IMR-90 (cell line): ENCODE results near the gene LBH. TPM values are rescaled to one million over a fixed set of nuclear protein-coding genes. Genes with fewer than 3 reads are reported as not detected.

ENCODE experiments used
- ATAC-seq: fragments of 200-7000 bp; cut with Tn5 transposase; 2 replicates; pipeline ENCODE4 v1.9.1; 2020; ENCODE audit warnings: low read depth, mild to moderate bottlenecking, moderate library complexity
- BruUV-seq: library from RNA; stranded (reverse); fragments of 400-500 nt; replicated peaks from 2 replicates; lab custom pipeline; 2021; lab: Mats Ljungman, UMichigan
- CTCF ChIA-PET: fragments of 300-600 bp; formaldehyde crosslinking; extraction: SDS; loops from one replicate; lab custom pipeline; 2021; ENCODE audit warnings: antibody characterized with exemption; lab: Yijun Ruan, JAX
- POLR2A ChIA-PET: fragments of 300-600 bp; sonication (Branson Sonifier 250); formaldehyde crosslinking; loops from one replicate; lab custom pipeline; 2022; ENCODE audit warnings: antibody characterized with exemption; ENCODE audit not compliant: unreplicated experiment; lab: Charles Lee
- DNase-seq: peaks from one replicate; pipeline ENCODE4 v3.0.0; 2013
- H2AFZ ChIP-seq: replicated peaks from 2 replicates; pipeline ENCODE3; 2013; ENCODE audit warnings: low read length, mild to moderate bottlenecking; ENCODE audit not compliant: poor library complexity
- H2AK5ac ChIP-seq: 2 replicates; pipeline ENCODE4 v1.6.1; 2013; ENCODE audit warnings: low read depth, low read length, inconsistent platforms
- H2AK9ac ChIP-seq: replicated peaks from 2 replicates; pipeline ENCODE3; 2013; ENCODE audit warnings: mild to moderate bottlenecking, low read depth, low read length, moderate library complexity; ENCODE audit not compliant: poor library complexity
- H2BK120ac ChIP-seq: 2 replicates; pipeline ENCODE4 v1.6.1; 2013; ENCODE audit warnings: low read depth, low read length, inconsistent platforms
- H2BK15ac ChIP-seq: 3 replicates; pipeline ENCODE4 v1.6.1; 2013; ENCODE audit warnings: low read depth, low read length, inconsistent platforms
- H2BK20ac ChIP-seq: 2 replicates; pipeline ENCODE4 v1.6.1; 2013; ENCODE audit warnings: low read depth, mild to moderate bottlenecking, inconsistent platforms, low read length, moderate library complexity
- H2BK5ac ChIP-seq: 2 replicates; pipeline ENCODE4 v1.6.1; 2013; ENCODE audit warnings: mild to moderate bottlenecking, low read depth, low read length, inconsistent platforms; ENCODE audit not compliant: poor library complexity, severe bottlenecking
- H3K14ac ChIP-seq: replicated peaks from 2 replicates; pipeline ENCODE4 v1.6.1; 2013; ENCODE audit warnings: low read depth, low read length, inconsistent platforms
- H3K18ac ChIP-seq: 2 replicates; pipeline ENCODE4 v1.6.1; 2013; ENCODE audit warnings: low read depth, low read length, control low read depth
- H3K23ac ChIP-seq: 2 replicates; pipeline ENCODE4 v1.6.1; 2013; ENCODE audit warnings: low read depth, low read length, inconsistent platforms
- H3K27ac ChIP-seq: 2 replicates; pipeline ENCODE4 v1.5.1; 2013; ENCODE audit warnings: mild to moderate bottlenecking, control low read depth, low read length; ENCODE audit not compliant: insufficient read depth
- H3K27me3 ChIP-seq: 2 replicates; pipeline ENCODE4 v1.6.1; 2013; ENCODE audit warnings: low read length; ENCODE audit not compliant: control insufficient read depth, insufficient read depth
- H3K36me3 ChIP-seq: 2 replicates; pipeline ENCODE4 v1.6.1; 2013; ENCODE audit warnings: low read length, mixed read lengths; ENCODE audit not compliant: control insufficient read depth, insufficient read depth
- H3K4ac ChIP-seq: 2 replicates; pipeline ENCODE4 v1.6.1; 2013; ENCODE audit warnings: low read depth, low read length, inconsistent platforms
- H3K4me1 ChIP-seq: 2 replicates; pipeline ENCODE4 v1.6.1; 2013; ENCODE audit warnings: low read length, mixed read lengths; ENCODE audit not compliant: control insufficient read depth, insufficient read depth
- H3K4me2 ChIP-seq: 2 replicates; pipeline ENCODE4 v1.6.1; 2013; ENCODE audit warnings: low read depth, mild to moderate bottlenecking, control low read depth, low read length, moderate library complexity
- H3K4me3 ChIP-seq: 2 replicates; pipeline ENCODE4 v1.5.1; 2013; ENCODE audit warnings: low read depth, mild to moderate bottlenecking, control low read depth, low read length, moderate library complexity; ENCODE audit not compliant: insufficient read depth
- H3K56ac ChIP-seq: 2 replicates; pipeline ENCODE4 v1.6.1; 2013; ENCODE audit warnings: low read length, inconsistent platforms; ENCODE audit not compliant: insufficient read depth; ENCODE audit errors: extremely low read depth
- H3K79me1 ChIP-seq, 2 experiments: 2 replicates each; pipeline ENCODE4 v1.6.1; 2013; ENCODE audit warnings: low read length in 2 of 2, inconsistent platforms in 1 of 2, low read depth in 1 of 2
- H3K9ac ChIP-seq: 2 replicates; pipeline ENCODE4 v1.6.1; 2013; ENCODE audit warnings: low read depth, low read length, control low read depth
- H3K9me1 ChIP-seq: 2 replicates; pipeline ENCODE4 v1.6.1; 2013; ENCODE audit warnings: low read length, inconsistent platforms; ENCODE audit not compliant: insufficient read depth
- H3K9me3 ChIP-seq: 2 replicates; pipeline ENCODE4 v1.6.1; 2013; ENCODE audit warnings: low read length; ENCODE audit not compliant: control insufficient read depth, insufficient read depth
- H4K20me1 ChIP-seq: 2 replicates; pipeline ENCODE4 v1.6.1; 2013; ENCODE audit warnings: low read length, inconsistent platforms; ENCODE audit not compliant: insufficient read depth
- H4K5ac ChIP-seq: 2 replicates; pipeline ENCODE4 v1.6.1; 2013; ENCODE audit warnings: mild to moderate bottlenecking, low read depth, low read length, control low read depth
- H4K8ac ChIP-seq, 2 experiments: 2 replicates each; pipeline ENCODE4 v1.6.1; 2013; ENCODE audit warnings: low read depth in 2 of 2, low read length in 2 of 2, control low read depth in 1 of 2, inconsistent platforms in 1 of 2
- H4K91ac ChIP-seq: 2 replicates; pipeline ENCODE4 v1.6.1; 2013; ENCODE audit warnings: low read depth, low read length, inconsistent platforms; ENCODE audit not compliant: insufficient read depth
- CEBPB ChIP-seq: IDR thresholded peaks from 2 replicates; pipeline ENCODE4 v1.6.1; 2012; ENCODE audit warnings: low read depth, low read length, improper control_type of control experiment
- CHD1 ChIP-seq: IDR thresholded peaks from 2 replicates; pipeline ENCODE4 v1.6.1; 2012; ENCODE audit warnings: low read depth, low read length, improper control_type of control experiment
- FOS ChIP-seq: fragments of 150-350 bp; IDR thresholded peaks from 2 replicates; pipeline ENCODE4 v1.6.1; 2016; ENCODE audit warnings: low read depth, low read length
- MAFK ChIP-seq: IDR thresholded peaks from 2 replicates; pipeline ENCODE4 v1.6.1; 2012; ENCODE audit warnings: low read depth, low read length, improper control_type of control experiment
- MAZ ChIP-seq: IDR thresholded peaks from 2 replicates; pipeline ENCODE4 v1.6.1; 2012; ENCODE audit warnings: low read depth, mild to moderate bottlenecking, low read length, improper control_type of control experiment, moderate library complexity, borderline replicate concordance
- MXI1 ChIP-seq: IDR thresholded peaks from 2 replicates; pipeline ENCODE4 v1.6.1; 2012; ENCODE audit warnings: low read depth, mild to moderate bottlenecking, low read length, moderate library complexity, borderline replicate concordance
- NFE2L2 ChIP-seq: fragments of 150-350 bp; IDR thresholded peaks from 2 replicates; pipeline ENCODE4 v1.6.1; 2016; ENCODE audit warnings: low read depth, mild to moderate bottlenecking, low read length
- POLR2A ChIP-seq: IDR thresholded peaks from 2 replicates; pipeline ENCODE4 v1.6.1; 2012; ENCODE audit warnings: mild to moderate bottlenecking, low read depth, low read length
- RFX5 ChIP-seq: IDR thresholded peaks from 2 replicates; pipeline ENCODE4 v1.8.0; 2012; ENCODE audit warnings: low read depth, mild to moderate bottlenecking, low read length, moderate library complexity
- WGBS, 2 experiments: methylation state at CpG; one replicate each; pipeline versions ENCODE4 v1.1.5 to v1.1.7; 2013; ENCODE audit warnings: missing lambda C conversion rate in 2 of 2; ENCODE audit not compliant: insufficient read length in 1 of 2; ENCODE audit errors: extremely low coverage in 2 of 2; 5-methylcytosine and 5-hydroxymethylcytosine counted together
- dilution Hi-C: fragments of 300-500 bp; cut with HindIII; formaldehyde crosslinking; loops from one replicate; pipeline ENCODE4 v1.14.3; 2018; ENCODE audit warnings: low sequenced_read_pairs; ENCODE audit not compliant: unreplicated experiment
- in situ Hi-C: fragments of 300-500 bp; cut with MboI; formaldehyde crosslinking; loops from 3 replicates; pipeline ENCODE4 v1.14.3; 2019; ENCODE audit warnings: low sequenced_read_pairs, inconsistent platforms, mixed read lengths
- intact Hi-C: fragments of 100-400 bp; cut with micrococcal nuclease; formaldehyde crosslinking; loops from 2 replicates; pipeline ENCODE4 v1.10.0; 2022
- polyA plus RNA-seq, 3 experiments: library from polyadenylated mRNA; depleted of rRNA; stranded (reverse); fragments of >200 nt; gene quantifications; 2 replicates each; pipeline ENCODE4 v1.2.3, GENCODE V29; 2012; ENCODE audit warnings: low replicate concordance in 1 of 3
- total RNA-seq: library from RNA; depleted of rRNA; stranded (reverse); fragments of >200 nt; gene quantifications from 2 replicates; pipeline ENCODE4 v1.2.3, GENCODE V29; 2012
- TF ChIP-seq, protein P1 (sequence below): conservative IDR thresholded peaks from 2 replicates; pipeline ENCODE4 v1.5.1; 2012; ENCODE audit warnings: mild to moderate bottlenecking, low read depth, low read length, improper control_type of control experiment

LBH gene
- total and polyA plus RNA-seq, 2 of the 4 experiments (the other 2 are of a cell fraction), result 158 to 202 TPM

DNA sequence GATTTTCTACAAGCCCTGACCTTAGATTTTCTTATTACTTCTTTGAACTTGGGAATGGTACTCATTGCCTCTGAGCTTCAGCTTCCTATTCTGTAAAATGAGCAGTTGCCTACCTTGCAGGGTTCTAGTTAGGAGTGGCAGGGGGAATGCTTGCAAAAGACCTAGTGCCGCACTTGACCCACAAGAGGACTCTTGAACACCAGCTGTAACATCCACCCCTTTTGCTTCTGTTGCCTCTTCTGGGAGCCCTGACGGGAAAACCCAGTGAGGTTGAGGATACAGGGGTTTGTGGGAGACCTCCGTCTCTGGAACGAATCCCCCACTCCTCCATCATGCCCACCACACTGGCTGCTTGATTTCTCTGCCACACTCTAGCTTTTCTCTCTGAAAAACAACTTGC, 27.1 kb upstream of the LBH start:
- ChIA-PET POLR2A (no interaction called here), CTCF (interaction anchor here (0.9 to 1.3 kb wide), 2 partner anchors 507 to 508 kb away, joined by 3 to 6 read pairs; no protein-coding TSS in a partner anchor)
- no peak overlapping the region for H2BK15ac ChIP-seq
- H3K18ac ChIP-seq, result no peak overlapping the region
- H3K9ac ChIP-seq, result no peak overlapping the region
- H3K9me1 ChIP-seq, result no peaks in the 10 kb centered on the region
- no peak overlapping the region for H2AK5ac ChIP-seq
- H3K4ac ChIP-seq, result no peak overlapping the region
- H2AFZ ChIP-seq, result no peak overlapping the region
- no peak overlapping the region; the same call in 1 of the 2 replicates for H2BK20ac ChIP-seq
- H3K14ac ChIP-seq, result no peak overlapping the region
- no TSS peak for BruUV-seq
- no CpG with 5 or more reads among the region's 4 CpGs for WGBS, 2 experiments
- H3K79me1 ChIP-seq, result no peaks in the 10 kb centered on the region
- no peak overlapping the region for H2AK9ac ChIP-seq
- H3K56ac ChIP-seq, result no peak overlapping the region
- dilution Hi-C loops (no loop called here), intact Hi-C loops (no loop called here), in situ Hi-C loops (loop anchor here (25.0 kb wide), 1 partner anchor 658 kb away; no protein-coding TSS in a partner anchor)
- no peak overlapping the region for H4K5ac ChIP-seq
- H4K8ac ChIP-seq, result no peak overlapping the region
- 0 out of 2 replicates have a peak, but pooled peaks cover 3% of the 10 kb centered on the region for H3K27me3 ChIP-seq
- H3K4me1 ChIP-seq, result peaks cover 2% of the 10 kb centered on the region; the same call in 1 of the 2 replicates
- no peak overlapping the region for H2BK5ac ChIP-seq
- no peak overlapping the region for H3K23ac ChIP-seq
- no peak overlapping the region for H3K4me3 ChIP-seq
- H3K36me3 ChIP-seq, result no peaks in the 10 kb centered on the region
- no peak for DNase-seq
- no peaks in the 10 kb centered on the region for H3K9me3 ChIP-seq
- no peak overlapping the region for H3K27ac ChIP-seq
- no peak overlapping the region for H2BK120ac ChIP-seq
- TF ChIP-seq MAFK (no peak), POLR2A (no peak), MXI1 (no peak), CEBPB (no peak), FOS (no peak), NFE2L2 (no peak), MAZ (no peak), RFX5 (no peak), CHD1 (no peak)
- TF ChIP-seq, protein P1, sequence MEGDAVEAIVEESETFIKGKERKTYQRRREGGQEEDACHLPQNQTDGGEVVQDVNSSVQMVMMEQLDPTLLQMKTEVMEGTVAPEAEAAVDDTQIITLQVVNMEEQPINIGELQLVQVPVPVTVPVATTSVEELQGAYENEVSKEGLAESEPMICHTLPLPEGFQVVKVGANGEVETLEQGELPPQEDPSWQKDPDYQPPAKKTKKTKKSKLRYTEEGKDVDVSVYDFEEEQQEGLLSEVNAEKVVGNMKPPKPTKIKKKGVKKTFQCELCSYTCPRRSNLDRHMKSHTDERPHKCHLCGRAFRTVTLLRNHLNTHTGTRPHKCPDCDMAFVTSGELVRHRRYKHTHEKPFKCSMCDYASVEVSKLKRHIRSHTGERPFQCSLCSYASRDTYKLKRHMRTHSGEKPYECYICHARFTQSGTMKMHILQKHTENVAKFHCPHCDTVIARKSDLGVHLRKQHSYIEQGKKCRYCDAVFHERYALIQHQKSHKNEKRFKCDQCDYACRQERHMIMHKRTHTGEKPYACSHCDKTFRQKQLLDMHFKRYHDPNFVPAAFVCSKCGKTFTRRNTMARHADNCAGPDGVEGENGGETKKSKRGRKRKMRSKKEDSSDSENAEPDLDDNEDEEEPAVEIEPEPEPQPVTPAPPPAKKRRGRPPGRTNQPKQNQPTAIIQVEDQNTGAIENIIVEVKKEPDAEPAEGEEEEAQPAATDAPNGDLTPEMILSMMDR, result no peak
- no peak overlapping the region for H3K4me2 ChIP-seq
- H4K20me1 ChIP-seq, result no peaks in the 10 kb centered on the region
- H4K91ac ChIP-seq, result no peak overlapping the region
- ATAC-seq, result no peak
